SK-N-MC (cell line): ENCODE data around the gene AKAP6.
"Not testable (repeated sequence)": the region's sequence is repeated elsewhere in the genome, so short reads cannot be mapped to it uniquely, and the experiment has no call there.

Source experiments
- DNase-seq: peaks from one replicate; pipeline ENCODE4 v3.0.0-alpha.2; 2011; ENCODE audit warnings: low read depth, low spot score
- H3K27ac ChIP-seq: fragments of 200-600 bp; sonication (generic); 2 replicates; pipeline ENCODE4 v1.5.1; 2016; ENCODE audit warnings: mixed run types
- H3K36me3 ChIP-seq: fragments of 200-600 bp; sonication (generic); 2 replicates; pipeline ENCODE4 v1.6.1; 2017; ENCODE audit warnings: antibody characterized with exemption, low read length, mixed read lengths; ENCODE audit not compliant: insufficient read depth
- H3K4me3 ChIP-seq: fragments of 200-600 bp; sonication (generic); 2 replicates; pipeline ENCODE4 v1.5.1; 2016
- H3K9ac ChIP-seq: fragments of 200-600 bp; sonication (generic); 2 replicates; pipeline ENCODE4 v1.8.0; 2017; ENCODE audit warnings: mixed run types, mixed read lengths; ENCODE audit not compliant: insufficient read length
- H3K9me3 ChIP-seq: fragments of 200-600 bp; sonication (generic); 2 replicates; pipeline ENCODE4 v1.6.1; 2017; ENCODE audit warnings: low read depth, mild to moderate bottlenecking, antibody characterized with exemption, low read length, moderate library complexity, mixed read lengths
- EZH2 ChIP-seq: fragments of 200-600 bp; sonication (generic); IDR thresholded peaks from one replicate; pipeline ENCODE4 v1.6.1; 2017; ENCODE audit warnings: antibody characterized with exemption
- FOXP2 ChIP-seq: optimal IDR thresholded peaks from 2 replicates; pipeline ENCODE3; 2011; ENCODE audit warnings: mild to moderate bottlenecking, moderate library complexity; ENCODE audit not compliant: insufficient read depth; ENCODE audit errors: extremely low read length, control extremely low read depth
- POLR2AphosphoS5 ChIP-seq: IDR thresholded peaks from 2 replicates; pipeline ENCODE4 v1.6.1; 2012; ENCODE audit warnings: mild to moderate bottlenecking, low read depth, low read length, borderline replicate concordance

The AKAP6 gene

GRCh38 chr14:32450919-32451675, 122.0 kb downstream of the AKAP6 start:
- Histone ChIP-seq H3K27ac (no peak overlapping the region), H3K36me3 (no peaks in the 10 kb centered on the region), H3K9ac (no peak overlapping the region), H3K4me3 (no peak overlapping the region), H3K9me3 (no peaks in the 10 kb centered on the region)
- TF ChIP-seq EZH2 (no peak), POLR2AphosphoS5 (no peak), FOXP2 (no peak)
- no peak for DNase-seq

DNA sequence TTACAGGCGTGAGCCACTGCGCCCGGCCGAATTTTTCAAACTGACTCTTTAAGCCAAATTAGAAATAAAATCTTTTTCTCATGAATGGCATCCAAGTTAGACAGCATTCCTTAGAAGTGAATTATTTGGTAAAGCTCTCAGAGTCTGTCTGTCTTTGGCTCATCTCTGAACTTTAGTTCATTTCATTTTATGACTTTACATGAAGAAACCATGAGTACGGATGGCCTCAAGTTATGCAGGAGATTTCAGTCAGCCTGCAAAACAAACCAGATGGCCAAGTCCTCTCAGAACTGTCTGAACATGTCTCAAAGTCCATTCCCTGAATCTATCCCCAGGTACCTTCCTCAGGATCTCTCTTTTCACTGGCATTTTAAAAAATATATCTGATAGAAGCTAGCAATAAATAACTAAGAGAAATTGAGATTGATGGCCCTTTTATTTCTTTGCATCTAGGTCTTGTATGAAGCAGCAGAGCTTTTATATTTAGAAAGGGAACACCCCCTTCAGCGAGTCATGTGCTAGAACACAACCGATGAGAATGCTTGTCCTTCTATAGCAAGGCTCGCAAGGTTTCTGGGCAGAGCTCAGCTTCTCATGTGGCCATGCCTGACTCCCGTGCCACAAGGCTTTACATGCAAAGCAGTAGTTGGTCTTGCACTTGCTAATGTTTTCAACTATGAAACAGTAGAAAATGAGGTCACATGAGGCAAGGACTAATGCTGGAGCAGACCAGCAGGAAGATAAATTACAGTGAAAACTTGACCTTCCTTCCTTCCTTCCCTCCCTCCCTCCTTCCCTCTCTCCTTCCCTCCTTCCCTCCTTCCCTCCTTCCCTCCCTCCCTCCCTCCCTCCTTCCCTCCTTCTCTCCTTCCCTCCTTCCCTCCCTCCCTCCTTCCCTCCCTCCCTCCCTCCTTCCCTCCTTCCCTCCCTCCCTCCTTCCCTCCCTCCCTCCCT, 125.0 kb downstream of the AKAP6 start:
- DNase-seq: no peak
- H3K27ac ChIP-seq: no peak overlapping the region
- TF ChIP-seq POLR2AphosphoS5: no peak
- no peak for TF ChIP-seq FOXP2
- TF ChIP-seq EZH2: no peak
- no peaks in the 10 kb centered on the region for H3K36me3 ChIP-seq
- H3K9me3 ChIP-seq: no peaks in the 10 kb centered on the region
- H3K4me3 ChIP-seq: no peak overlapping the region
- H3K9ac ChIP-seq: no peak overlapping the region

DNA sequence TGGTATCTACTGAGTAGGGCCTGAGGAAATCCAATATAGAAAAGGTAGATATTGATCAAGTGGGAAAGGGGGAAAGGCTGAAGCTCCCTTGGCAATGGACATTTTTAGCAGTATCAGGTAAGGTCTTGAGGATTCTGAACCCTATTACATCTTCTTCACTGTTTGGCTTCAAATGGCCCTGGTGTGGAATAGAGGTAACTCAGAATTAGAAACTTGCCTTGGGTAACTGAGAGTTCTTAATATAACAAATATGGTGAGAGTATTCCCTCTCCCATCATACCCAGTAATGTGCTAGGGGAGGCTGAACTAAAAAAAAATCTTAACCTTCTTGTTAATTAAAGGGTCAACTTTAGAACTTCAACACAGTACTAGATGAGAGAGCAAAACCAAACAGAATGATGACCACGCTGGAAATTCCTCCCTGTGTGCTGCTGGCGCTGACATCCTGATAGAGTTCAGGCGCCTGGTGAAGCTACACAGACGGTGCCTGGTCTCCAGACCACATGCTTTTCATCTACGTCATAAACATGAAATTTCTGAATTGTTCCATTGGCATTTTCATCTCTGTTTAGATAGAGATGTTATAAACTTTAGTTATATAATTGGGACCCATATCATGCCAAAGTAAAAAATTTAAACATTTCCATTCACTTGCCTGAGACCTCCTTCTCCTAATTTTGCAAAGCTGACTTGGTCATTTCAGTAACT, 128.3 kb downstream of the AKAP6 start:
- no peaks in the 10 kb centered on the region for H3K9me3 ChIP-seq
- no peak overlapping the region for H3K9ac ChIP-seq
- H3K36me3 ChIP-seq: no peaks in the 10 kb centered on the region
- TF ChIP-seq FOXP2 (no peak), EZH2 (no peak), POLR2AphosphoS5 (no peak)
- no peak overlapping the region for H3K27ac ChIP-seq
- no peak for DNase-seq
- no peak overlapping the region for H3K4me3 ChIP-seq

DNA sequence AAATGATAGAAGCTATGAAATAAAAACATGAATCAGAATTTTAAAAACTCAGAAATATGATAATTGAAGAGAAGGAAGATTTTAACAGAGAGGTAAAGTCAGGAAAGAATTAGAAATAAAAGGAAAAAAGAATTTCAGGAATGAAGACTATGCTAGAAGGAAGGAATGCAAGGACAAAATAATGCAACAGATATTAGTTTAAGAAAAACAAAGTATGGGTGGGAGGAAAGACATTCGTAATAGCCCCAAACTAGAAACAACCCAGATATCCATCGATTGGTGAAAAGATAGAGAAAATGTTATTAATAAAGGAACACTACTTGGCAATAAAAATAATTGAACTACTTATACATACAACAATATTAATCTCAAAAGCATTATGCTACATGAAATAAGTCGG, 129.6 kb downstream of the AKAP6 start:
- Histone ChIP-seq H3K4me3 (no peak overlapping the region), H3K27ac (no peak overlapping the region), H3K36me3 (no peaks in the 10 kb centered on the region), H3K9me3 (no peaks in the 10 kb centered on the region), H3K9ac (no peak overlapping the region)
- TF ChIP-seq POLR2AphosphoS5: no peak
- TF ChIP-seq EZH2: no peak
- no peak for TF ChIP-seq FOXP2
- no peak for DNase-seq

GRCh38 chr14:32460267-32460666, 131.2 kb downstream of the AKAP6 start:
- H3K27ac ChIP-seq: no peak overlapping the region
- no peak for TF ChIP-seq POLR2AphosphoS5
- TF ChIP-seq FOXP2: no peak
- no peak for TF ChIP-seq EZH2
- no peak overlapping the region for H3K9ac ChIP-seq
- no peaks in the 10 kb centered on the region for H3K36me3 ChIP-seq
- DNase-seq: no peak
- H3K9me3 ChIP-seq: no peaks in the 10 kb centered on the region
- H3K4me3 ChIP-seq: no peak overlapping the region

DNA sequence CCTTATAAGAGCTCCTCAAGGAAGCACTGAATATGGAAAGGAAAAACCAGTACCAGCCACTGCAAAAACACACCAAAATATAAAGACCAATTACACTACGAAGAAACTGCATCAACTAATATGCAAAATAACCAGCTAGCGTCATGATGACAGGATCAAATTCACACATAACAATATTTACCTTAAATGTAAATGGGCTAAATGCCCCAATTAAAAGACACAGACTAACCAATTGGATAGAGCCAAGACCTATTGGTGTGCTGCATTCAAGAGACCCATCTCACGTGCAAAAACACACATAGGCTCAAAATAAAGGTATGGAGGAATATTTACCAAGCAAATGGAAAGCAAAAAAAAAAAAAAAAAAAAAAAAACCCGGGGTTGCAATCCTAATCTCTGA, 133.5 kb downstream of the AKAP6 start:
- H3K36me3 ChIP-seq, H3K27ac ChIP-seq, H3K9me3 ChIP-seq, DNase-seq, H3K4me3 ChIP-seq, H3K9ac ChIP-seq: not testable (repeated sequence)

DNA sequence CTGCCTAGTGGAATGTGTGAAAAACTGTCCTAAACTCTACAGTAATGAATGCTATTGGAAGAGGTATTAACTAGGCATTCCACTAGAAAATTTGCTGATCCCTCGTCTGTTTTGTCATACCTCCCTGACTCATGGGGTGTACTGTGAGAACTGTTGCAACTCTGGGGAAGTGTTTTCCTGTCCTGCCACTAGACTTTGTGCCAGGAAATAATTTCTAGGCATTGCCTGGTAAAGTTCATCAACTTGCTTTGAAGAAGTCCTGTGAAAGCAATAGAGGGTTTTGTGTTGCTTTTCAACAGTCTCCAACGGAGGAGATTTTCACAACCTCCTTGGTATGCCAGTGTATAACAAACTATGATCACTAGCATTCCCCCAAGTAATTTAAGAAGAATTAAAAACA, 139.9 kb downstream of the AKAP6 start:
- no peak overlapping the region for H3K4me3 ChIP-seq
- no peaks in the 10 kb centered on the region for H3K9me3 ChIP-seq
- H3K36me3 ChIP-seq: no peaks in the 10 kb centered on the region
- no peak overlapping the region for H3K9ac ChIP-seq
- TF ChIP-seq EZH2: no peak
- no peak for TF ChIP-seq POLR2AphosphoS5
- TF ChIP-seq FOXP2: no peak
- H3K27ac ChIP-seq: no peak overlapping the region
- DNase-seq: no peak
